ENCODE results near the gene MRAS.
"Not testable (repeated sequence)": the region's sequence is repeated elsewhere in the genome, so short reads cannot be mapped to it uniquely, and the experiment has no call there.

Gene MRAS

GRCh38 chr3:138442433-138442832 lies 94.1 kb downstream of the MRAS start:
- DNase-seq (ENCODE audit: low read depth in 2 of 2, low spot score in 1 of 2) = no peak

DNA sequence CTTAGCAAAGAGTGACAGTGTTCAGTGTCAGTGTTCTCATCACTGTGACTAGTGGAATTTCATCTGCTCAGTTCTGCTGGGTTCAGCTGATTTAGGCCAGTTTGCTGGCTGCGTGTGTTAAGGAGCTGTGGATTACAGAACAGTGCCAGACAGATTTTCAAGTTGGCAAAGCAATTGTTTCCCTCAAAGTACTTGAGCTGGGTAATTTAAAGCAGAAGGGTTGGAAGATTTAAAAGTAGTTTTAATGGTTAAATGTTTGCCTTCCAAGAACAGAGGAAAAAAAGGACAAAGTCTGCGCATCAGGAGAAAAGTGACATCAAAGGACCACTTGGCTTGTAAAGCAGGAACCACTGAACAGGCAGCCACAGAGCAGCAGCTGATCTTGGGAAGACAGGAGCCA lies 94.7 kb downstream of the MRAS start:
- no peak for DNase-seq (ENCODE audit: low read depth in 2 of 2, low spot score in 1 of 2)

GRCh38 chr3:138443521-138444503 lies 95.4 kb downstream of the MRAS start:
- DNase-seq (ENCODE audit: low read depth in 2 of 2, low spot score in 1 of 2) = no peak

GRCh38 chr3:138445236-138445635 lies 96.9 kb downstream of the MRAS start:
- DNase-seq (ENCODE audit: low read depth in 2 of 2, low spot score in 1 of 2) = no peak

- no peak for DNase-seq (ENCODE audit: low read depth in 2 of 2, low spot score in 1 of 2)
Observed at GRCh38 chr3:138445654-138446053, 97.3 kb downstream of the MRAS start.

- no peak for DNase-seq (ENCODE audit: low read depth in 2 of 2, low spot score in 1 of 2)
Observed at GRCh38 chr3:138448631-138449030, 100.3 kb downstream of the MRAS start.

DNA sequence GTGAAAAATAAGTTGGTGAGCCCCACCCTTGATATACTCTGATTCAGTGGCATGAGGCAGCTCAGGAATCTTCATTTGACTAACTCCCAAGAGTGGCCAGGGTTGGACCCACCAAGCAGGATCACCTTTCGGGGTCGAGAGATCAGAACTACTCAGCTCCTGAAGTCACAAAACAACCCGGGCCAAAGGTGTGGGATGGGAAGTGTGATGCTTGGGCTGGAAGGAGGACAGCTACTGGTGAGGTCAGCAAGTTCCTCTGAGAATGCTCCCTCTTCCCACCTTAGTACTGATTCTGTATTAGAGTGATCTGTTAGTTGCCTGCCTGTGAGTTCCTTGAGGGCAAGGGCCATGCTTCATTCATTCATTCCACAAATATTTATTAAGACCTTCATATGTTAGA lies 101.1 kb downstream of the MRAS start:
- DNase-seq (ENCODE audit: low read depth in 2 of 2, low spot score in 1 of 2) = no peak

GRCh38 chr3:138450181-138450580 lies 101.8 kb downstream of the MRAS start:
- DNase-seq (ENCODE audit: low read depth in 2 of 2, low spot score in 1 of 2) = no peak

DNA sequence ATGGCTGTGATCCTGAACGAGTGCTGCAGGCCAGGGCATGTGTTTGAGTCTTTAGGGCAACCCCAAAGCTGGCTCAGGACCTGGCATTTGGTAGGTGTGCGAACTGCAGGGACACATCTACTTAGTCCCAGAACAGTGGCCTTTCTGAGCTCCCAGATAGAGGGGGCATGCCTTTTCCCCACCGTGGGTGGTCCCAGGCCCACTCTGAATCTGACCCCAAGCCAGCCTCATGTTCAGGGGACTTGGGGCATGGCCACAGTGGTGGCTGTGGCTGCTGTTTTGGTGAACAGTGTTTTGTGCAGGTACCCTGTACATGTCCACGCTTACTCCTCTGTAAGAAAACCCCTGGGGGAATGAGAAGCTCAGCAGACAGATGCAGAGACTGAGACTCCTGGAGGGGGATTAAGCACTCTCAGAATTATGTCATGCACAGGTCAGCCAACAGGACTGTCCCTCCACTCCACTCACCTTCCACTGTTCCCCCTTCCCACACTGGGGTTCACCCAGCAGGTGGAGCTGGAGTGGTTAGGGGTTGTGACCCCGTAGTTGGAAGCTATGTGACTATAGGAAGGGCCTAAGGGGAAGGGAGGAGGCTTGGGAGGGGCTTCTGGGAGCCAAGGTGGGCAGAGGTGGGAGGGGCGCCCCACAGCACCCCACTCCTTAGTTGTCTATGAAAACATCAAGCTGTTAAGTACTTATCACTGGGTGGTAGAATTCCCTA lies 102.5 kb downstream of the MRAS start:
- DNase-seq (ENCODE audit: low read depth in 2 of 2, low spot score in 1 of 2) = no peak

DNA sequence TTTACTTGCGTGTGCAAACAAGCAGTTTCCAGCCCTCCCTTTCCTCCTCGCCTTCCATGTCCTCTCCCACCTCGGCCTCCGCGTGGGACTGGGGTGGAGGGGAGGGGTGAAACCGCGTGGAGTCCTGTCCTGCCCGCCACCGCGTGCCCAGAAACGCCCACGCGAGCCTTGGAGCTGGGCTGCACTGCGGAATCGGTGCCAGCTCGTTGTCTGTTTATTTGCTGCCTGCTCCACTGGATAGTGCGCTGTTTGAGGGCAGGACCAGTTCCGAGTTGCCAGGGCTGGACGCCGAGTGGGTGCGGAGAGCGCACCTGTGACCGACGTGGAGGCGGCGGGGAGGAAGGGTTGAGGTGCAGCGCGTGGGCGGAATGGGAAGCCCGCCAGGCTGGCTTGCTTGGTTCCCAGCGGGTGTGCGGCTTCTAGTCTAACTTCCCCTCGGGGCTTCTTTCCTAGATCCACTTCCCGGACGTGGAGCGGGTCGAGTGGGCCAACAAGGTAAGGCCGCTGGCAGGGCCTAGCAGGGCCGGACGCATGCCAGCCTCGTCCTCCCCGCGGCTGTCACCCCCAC lies 103.3 kb downstream of the MRAS start:
- DNase-seq (ENCODE audit: low read depth in 2 of 2, low spot score in 1 of 2) = no peak

- DNase-seq (ENCODE audit: low read depth in 2 of 2, low spot score in 1 of 2) = no peak
Observed at GRCh38 chr3:138452436-138452835, 104.1 kb downstream of the MRAS start.

DNA sequence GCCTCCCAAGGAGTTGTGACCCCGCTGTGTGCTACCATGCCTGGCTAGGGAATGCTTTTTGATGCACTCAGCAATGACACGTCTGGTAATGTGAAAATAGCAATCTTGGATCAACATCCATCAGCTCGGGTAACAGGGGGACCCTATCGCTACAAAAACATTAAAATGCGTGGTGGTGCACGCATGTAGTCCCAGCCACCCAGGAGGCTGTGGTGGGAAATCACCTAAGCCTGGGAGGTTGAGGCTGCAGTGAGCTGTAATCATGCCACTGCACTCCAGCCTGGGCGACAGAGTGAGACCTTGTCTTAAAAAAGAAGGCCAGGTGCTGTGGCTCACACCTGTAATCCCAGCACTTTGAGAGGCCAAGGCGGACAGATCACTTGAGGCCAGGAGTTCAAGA lies 105.6 kb downstream of the MRAS start:
- DNase-seq (ENCODE audit: low read depth in 2 of 2, low spot score in 1 of 2) = not testable (repeated sequence)
